Stimulated activated CD8-positive, alpha-beta memory T cell treated with anti-CD3 and anti-CD28 coated beads, Interleukin-2, amount 100 ng/mL, for 1 hour (primary cell): ENCODE data around the gene MAP2K3.
"Not testable (repeated sequence)": the region's sequence is repeated elsewhere in the genome, so short reads cannot be mapped to it uniquely, and the experiment has no call there.

Experiments
- DNase-seq, 2 donors: peaks; one replicate each; pipeline ENCODE4 v3.0.0-alpha.2; 2020; ENCODE audit warnings: low read depth in 2 of 2

Gene MAP2K3

GRCh38 chr17:21327921-21328320 is 43.4 kb downstream of the MAP2K3 start:
- not testable (repeated sequence) for DNase-seq

GRCh38 chr17:21328778-21329177 is 44.3 kb downstream of the MAP2K3 start:
- not testable (repeated sequence) for DNase-seq

DNA sequence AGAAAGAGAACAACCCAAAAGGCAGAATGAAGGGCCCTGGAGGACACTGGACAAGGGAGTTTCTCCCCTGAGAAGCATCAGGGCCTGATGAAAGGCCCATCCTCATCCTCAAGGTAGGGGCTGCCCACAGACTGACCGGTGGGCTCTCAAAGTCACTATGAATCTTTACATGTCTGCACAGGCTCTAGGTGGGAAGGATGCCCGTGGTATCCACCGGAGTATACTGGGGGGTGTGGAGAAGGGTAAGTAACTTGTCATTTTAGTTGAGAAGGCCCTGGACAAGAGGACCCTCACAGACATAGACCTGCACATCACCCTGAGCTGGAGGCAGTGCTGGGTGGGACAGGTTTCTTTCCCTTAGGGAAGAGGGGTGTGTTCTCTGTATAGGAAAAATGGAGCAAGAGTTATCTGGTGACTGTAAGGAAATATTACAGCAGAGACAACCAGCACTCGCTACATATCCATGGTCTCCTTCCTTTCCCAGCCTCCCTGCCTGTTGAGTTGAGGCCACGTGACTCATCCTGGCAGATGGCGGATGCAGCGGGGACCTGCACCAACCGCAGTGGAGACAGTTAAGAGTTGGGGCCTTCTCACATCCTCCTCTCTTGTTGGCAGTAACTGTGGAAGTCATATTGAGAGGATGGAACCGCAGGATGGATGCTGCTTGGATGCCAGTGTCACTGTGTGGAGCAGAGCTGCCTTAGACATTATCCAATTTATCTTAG is 46.1 kb downstream of the MAP2K3 start:
- DNase-seq: no peak

DNA sequence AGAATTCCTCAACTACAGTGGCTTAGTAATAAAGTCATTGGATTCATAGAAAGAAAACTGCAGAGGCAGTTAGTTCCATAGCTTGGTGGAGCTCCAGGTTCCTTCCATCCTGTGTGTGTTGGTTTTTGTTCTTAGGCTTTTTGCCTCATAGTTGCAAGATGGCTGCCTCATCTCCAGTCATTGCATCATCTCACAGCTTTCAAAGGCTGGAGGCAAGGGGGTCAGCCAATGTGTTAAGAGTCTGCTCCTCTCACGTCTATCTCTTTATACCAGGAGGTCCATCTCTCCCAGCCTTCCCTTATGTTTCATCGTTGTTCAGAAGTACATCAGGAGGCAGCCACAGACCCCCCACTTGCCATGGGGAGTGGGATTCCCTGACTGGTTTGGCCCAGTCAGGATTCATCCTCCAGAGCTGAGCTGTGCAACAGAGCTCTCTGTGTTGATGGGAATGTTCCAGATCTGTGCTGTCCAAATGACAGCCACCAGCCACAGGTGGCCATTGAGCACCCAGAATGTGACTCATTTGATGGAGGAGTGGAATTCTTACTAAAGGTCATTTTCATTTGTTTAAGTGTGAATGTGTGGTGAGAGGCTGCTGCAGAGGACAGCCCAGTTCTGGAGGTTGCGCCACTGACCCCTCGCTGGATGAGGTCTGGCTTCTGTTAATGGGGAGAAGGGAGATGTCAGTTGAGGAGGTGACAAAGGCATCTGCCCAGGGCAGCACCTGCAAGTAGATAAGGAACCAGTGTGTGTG is 52.2 kb downstream of the MAP2K3 start:
- not testable (repeated sequence) for DNase-seq

DNA sequence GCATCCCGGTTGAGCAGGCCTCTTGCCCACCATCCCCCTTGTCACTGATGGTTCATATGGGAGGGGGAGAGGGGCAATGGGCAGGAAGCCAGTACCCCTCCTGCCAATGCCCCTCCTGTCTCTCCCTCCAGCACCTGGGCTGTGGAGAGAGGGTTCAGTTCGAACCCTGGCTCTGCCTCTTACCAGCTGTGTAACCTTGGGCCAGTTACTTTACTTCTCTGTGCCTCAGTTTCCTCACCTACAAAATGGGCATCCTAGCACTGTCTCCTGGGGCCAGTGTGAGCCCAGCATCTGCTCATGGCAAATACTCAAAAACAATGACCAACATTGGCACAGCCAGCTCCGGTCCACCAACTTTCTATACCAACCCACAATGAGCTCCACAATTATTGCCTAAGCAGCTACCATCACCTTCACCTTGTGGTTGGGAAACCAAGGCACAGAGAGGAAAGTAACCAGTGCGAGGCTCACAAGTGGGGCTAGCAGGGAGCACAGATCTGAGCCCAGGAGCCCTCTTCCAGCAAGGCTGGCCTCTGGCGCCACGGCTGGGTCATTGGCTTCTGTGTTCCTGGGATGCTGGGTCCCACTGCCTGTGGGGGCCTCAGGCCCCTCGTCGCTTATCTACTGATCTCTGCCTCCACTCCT is 53.6 kb downstream of the MAP2K3 start:
- not testable (repeated sequence) for DNase-seq

DNA sequence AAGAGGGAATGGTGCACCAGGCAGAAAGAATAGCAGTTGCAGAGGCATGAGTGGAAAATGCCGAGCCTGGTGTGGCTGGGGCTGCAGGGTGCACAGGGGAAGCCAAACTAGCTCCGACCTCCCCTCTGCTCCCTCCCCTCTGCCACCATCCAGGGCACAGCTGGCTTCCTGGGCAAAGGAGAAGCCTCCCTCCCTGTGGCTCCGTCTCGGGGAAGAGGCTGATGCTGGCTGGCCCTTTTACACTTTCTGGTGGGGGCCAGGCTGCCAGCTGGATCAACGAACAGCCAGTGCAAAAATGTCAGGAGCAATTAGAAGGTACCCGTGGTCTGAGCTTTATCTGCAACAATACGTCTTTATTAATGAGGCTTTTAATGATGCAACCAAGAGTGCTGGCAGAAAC is 54.5 kb downstream of the MAP2K3 start:
- DNase-seq: no peak

DNA sequence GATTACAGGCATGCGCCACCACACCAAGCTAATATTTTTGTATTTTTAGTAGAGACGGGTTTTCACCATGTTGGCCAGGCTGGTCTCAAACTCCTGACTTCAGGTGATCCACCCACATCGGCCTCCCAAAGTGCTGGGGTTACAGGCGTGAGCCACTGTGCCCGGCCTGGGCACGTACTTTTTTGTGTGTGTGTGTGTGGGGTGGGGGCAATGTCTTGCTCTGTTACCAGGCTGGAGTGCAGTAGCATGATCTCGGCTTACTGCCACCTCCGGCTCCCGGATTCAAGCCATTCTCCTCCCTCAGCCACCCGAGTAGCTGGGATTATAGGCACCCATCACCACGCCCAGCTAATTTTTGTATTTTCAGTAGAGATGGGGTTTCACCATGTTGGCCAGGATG is 55.1 kb downstream of the MAP2K3 start:
- not testable (repeated sequence) for DNase-seq

GRCh38 chr17:21340407-21340806 is 55.9 kb downstream of the MAP2K3 start:
- DNase-seq: not testable (repeated sequence)

DNA sequence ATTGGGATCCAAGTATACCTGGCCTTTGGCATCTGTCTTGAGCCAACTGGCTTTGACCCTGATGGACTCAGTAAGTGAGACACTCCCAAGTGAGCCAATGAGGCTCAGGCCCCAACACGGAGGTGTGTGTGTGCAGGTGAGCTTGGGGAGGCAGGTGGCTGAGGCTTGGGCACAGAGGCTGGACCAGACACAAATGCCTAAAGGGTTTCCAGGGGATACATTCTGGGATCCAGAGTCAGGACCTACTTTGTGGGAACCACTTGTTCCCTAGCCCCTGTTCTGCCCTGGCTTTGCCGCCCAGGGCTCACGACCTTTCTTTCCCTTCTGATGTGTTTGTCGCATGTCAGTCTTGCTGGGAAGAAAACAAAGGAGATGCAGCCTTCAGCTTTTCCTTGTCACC is 56.8 kb downstream of the MAP2K3 start:
- DNase-seq: not testable (repeated sequence)

DNA sequence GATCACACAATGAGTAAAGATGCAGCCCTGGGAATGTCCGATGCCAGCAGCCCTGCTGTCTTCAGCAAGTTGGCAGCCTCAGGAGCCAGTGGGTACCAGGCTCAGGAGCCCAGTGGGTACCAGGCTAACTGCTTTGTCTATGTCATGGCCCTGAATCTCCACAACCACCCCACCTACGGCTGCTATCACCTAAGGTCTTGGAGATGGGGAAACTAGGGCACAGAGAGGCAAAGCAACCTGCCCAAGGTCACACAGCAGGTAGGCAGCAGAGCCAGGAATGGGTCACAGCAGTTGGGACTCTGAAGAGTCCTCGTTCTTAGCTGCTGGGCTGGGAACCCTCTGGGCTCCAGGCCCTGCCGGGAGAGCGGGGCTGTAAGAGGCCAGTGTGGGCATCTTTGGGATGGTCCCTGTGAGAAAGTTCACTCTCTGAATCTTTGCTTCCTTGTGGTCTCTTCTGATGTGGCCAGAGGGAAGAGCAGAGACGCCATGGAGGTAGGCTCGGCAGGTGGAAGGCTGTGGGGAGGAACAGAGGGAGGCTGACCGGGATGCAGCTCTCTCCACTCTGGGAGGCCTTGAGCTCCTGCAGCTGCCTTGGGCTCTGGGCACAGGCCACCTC is 57.5 kb downstream of the MAP2K3 start:
- DNase-seq: not testable (repeated sequence)

GRCh38 chr17:21343061-21343949 is 58.8 kb downstream of the MAP2K3 start:
- not testable (repeated sequence) for DNase-seq

GRCh38 chr17:21344801-21345200 is 60.3 kb downstream of the MAP2K3 start:
- DNase-seq: not testable (repeated sequence)

DNA sequence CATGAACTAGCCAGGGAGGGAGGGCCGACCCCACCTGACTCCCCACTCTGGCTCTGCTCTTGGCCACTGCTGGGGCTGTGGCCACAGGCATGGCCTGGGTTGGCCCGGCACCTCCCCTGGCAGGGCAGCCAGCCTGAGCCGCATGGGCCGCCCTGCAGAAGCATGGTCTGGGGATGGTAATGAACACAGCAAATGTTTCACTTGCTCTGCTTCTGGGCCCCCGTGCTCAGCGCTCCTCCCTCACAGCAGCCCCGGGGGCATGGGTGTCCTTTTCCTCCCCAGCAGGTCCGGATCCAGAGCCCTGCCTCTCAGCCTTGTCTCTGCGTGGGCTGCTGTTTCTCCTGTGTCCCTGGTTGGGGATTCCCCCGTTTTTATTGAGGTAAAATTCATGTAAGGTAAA is 60.7 kb downstream of the MAP2K3 start:
- DNase-seq: no peak

GRCh38 chr17:21346107-21346506 is 61.6 kb downstream of the MAP2K3 start:
- not testable (repeated sequence) for DNase-seq

DNA sequence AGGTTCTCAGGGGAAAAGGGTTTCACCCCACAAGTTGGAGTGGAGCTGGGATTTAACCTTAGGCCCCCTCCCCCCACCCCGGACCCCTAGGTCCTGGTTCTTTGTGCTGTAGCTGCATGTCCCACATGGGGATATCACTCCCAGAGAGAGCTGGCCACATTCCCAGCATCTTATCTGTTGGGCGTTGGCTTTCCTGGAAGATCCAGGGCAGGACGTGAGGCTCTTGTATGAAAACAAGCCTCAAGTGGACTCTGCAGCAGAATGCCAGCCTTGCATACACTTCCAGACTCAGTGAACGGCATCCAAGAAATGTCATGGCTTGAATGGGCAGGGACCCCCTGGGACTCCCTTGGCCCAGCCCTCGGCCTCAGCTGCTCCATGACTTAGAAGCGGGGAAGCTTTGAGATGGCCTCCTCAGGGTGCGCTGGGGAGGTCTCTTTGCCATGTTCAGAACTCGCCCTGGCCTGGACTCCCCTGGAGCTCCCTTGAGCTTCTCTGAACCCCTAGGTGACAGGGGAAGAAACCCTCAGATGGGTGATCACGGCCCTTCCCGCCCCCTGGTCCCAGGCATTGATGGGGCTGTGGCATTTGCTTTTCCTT is 62.2 kb downstream of the MAP2K3 start:
- not testable (repeated sequence) for DNase-seq

DNA sequence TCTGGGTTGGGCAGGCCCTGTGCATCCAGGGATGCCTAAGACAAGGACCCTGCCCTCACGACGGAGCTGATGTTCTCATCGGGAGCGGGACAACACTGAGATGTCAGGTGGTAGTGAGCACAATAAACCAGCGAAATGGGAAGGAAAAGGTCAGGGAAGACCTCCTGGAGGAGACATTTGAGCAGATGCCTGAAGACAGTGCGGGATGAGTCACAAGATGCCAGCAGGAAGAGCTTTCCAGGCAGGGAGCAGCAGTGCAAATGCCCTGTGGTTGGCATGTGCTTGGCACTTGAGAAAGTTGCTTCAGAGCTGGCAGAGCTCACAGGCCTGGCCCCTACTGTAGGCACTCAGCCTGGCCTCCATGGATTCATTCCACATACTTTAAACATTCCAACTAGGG is 63.1 kb downstream of the MAP2K3 start:
- not testable (repeated sequence) for DNase-seq

DNA sequence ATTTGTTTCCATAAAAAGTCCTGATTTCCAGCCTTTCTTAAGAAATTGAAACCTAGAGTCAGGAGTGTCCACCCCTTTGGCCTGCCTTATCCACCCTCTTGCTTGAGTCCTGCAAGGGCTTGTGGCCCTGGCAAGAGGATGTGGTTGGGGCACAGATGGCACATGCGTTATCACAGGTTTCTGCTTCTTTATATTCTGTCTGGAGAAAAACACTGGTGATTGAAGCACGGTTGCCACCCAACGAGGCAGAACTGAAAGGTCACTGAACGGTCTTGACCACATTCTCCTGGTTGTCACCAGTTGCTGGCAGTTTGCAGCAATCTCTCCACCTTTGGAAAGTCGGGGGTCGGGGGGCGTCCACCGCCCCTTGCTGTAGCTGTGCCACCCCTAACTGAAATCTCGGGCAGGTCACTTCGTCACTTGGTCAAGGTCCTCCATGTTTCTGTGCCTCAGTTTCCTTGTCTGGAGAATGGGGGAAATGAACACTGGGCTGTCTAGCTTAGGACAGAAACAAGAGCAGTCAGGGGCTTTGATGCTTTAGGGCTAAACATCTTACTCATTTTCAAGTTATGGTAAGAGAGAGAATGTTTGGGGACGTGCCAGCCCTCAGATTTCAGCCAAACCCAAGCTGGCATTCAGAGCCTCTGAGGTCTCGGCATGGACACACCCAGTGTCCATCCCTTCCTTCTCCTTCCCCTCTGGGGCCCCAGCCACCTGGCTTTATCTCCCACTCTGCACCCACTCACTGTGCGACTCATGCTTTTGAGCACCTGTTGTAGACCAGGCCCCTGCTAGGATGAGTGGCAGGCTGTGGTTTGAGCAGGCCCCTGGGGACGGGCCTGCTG is 63.8 kb downstream of the MAP2K3 start:
- not testable (repeated sequence) for DNase-seq

- DNase-seq: not testable (repeated sequence)
These were observed 64.4 kb downstream of the MAP2K3 start for GRCh38 chr17:21348926-21349261.

GRCh38 chr17:21349358-21350050 is 65.0 kb downstream of the MAP2K3 start:
- not testable (repeated sequence) for DNase-seq
